Caki2 (cell line): ENCODE results near the gene MCM7. TPM values are rescaled to one million over a fixed set of nuclear protein-coding genes. Genes with fewer than 3 reads are reported as not detected.
"Not testable (repeated sequence)": the region's sequence is repeated elsewhere in the genome, so short reads cannot be mapped to it uniquely, and the experiment has no call there.

Source experiments
- DNase-seq: peaks from one replicate; pipeline ENCODE4 v3.0.0-alpha.2; 2015; ENCODE audit warnings: low read depth
- in situ Hi-C: cut with HindIII; loops from 2 replicates; pipeline ENCODE4 v1.10.0; 2016; ENCODE audit warnings: low sequenced_read_pairs, low pct_unique_long_range_greater_than_20kb, mixed read lengths
- total RNA-seq: library from RNA; depleted of rRNA; stranded (reverse); fragments of >200 nt; shearing (Covaris generic); gene quantifications from 2 replicates; pipeline ENCODE4 v1.2.3, GENCODE V29; 2014; ENCODE audit warnings: low replicate concordance; rRNA removed

The MCM7 gene
- 225 and 243 TPM in 2 replicates for total RNA-seq

DNA sequence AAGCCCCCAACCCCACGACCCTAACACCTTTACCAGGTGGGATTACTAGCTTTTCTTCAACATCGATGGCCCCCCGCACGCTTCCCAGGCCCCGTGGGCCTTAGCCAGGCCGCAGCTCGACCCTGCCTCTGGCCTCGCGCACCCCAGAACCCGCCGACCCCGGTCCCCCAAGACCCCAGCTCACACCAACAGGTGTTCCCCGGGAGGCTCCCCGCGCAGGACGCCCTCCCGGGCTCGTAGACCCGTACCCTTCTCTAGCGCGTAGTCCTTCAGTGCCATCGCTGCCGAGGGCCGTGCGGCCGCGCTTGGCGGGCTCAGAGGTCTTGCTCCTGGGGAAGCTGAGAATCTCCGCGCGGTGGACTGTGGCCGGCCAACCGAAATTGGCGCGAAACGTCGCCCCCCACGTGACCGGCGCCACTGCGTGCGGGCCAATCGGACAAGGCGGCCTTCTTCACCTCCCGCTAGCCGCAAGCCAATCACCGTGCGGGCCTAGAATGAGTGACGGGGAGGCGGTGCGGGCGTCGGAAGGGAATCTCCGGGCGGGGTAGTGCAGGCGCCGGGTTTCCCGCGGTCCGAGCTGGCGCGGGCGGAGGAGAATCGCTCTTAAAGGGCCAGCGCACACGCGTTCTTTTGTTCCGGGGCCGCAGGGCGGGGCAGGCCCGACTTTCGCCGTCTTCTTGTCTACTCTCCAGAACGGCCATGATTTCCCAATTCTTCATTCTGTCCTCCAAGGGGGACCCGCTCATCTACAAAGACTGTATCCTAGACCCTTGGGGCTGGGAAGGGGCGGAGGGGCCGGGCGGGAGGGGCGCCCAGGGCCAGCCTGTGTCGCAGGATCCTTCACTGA, at the start of gene MCM7, which contains the start of gene AP4M1:
Gene MCM7 (minus strand): TSS at position 382 of the 847 bp plus-strand sequence. CDS start 103 bp downstream, at position 279.
Gene AP4M1 (plus strand): TSS at position 628 of the 847 bp plus-strand sequence. CDS start 72 bp downstream, at position 700.
- in situ Hi-C loops: no loop called here
- peak; percentile 99 for DNase-seq

GRCh38 chr7:100148559-100149328, 47.5 kb upstream of the MCM7 start, which contains the start of gene LAMTOR4:
TSS of gene LAMTOR4 (plus strand) at chr7:100148918. CDS start at chr7:100148973, 55 bp downstream.
- in situ Hi-C loops: no loop called here
- peak; percentile 99 for DNase-seq

- in situ Hi-C loops: no loop called here
- no peak for DNase-seq
Measured at GRCh38 chr7:100148225-100148558, 47.0 kb upstream of the MCM7 start.

DNA sequence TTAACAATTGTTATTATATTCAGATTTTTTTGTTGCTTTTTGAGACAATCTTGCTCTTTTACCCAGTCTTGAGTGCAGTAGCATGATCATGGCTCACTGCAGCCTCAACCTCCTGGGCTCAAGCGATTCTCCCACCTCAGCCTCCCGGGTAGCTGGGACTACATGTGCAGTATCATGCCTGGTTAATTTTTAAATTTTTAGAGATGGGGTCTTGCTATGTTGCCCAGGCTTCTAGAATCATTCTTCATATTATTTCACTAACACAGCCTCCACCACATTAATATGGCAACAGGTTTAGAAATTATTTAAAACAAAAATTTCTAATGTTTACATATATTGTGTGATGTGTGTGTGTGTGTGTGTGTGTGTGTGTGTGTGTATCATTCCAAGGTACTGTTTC, 46.1 kb upstream of the MCM7 start:
- in situ Hi-C loops: no loop called here
- no peak for DNase-seq

GRCh38 chr7:100146350-100146749, 45.2 kb upstream of the MCM7 start:
- DNase-seq, in situ Hi-C loops: not testable (repeated sequence)

DNA sequence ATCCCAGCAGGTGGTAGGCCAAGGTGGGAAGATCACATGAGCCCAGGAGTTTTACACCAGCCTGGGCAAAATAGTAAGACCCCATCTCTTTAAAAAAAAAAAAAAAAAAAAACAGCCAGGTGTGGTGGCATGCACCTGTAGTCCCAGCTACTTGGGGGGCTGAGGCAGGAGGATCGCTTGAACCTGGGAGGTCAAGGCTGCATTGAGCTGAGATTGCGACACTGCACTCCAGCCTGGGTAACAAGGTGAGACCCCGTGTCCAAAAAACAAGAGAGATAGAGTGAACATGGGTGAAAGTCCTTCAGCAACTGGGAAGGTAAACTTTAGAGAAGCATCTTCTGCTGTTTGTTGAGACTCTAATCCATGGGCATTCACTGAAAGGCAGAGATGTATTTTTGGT, 41.3 kb upstream of the MCM7 start:
- in situ Hi-C loops: no loop called here
- no peak for DNase-seq

DNA sequence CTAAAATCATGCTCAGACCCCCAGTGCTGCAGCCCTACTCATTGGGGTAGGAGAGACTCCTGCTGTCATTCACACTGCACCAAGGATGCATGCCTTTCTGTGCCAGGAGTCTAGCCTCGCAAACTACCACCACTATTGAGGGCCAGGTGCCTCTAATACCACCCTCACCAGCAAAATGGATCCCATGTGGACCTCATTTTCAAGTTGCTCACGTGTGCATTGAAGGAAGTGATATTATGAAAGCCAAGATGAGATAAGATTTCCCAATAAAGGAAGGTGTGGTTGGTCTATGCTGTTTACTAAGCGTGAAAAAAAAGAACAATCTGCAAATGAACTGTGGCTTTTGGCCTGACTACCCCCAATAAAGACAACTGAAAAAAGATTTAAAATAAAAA, 40.4 kb upstream of the MCM7 start:
- in situ Hi-C loops: no loop called here
- DNase-seq: no peak

DNA sequence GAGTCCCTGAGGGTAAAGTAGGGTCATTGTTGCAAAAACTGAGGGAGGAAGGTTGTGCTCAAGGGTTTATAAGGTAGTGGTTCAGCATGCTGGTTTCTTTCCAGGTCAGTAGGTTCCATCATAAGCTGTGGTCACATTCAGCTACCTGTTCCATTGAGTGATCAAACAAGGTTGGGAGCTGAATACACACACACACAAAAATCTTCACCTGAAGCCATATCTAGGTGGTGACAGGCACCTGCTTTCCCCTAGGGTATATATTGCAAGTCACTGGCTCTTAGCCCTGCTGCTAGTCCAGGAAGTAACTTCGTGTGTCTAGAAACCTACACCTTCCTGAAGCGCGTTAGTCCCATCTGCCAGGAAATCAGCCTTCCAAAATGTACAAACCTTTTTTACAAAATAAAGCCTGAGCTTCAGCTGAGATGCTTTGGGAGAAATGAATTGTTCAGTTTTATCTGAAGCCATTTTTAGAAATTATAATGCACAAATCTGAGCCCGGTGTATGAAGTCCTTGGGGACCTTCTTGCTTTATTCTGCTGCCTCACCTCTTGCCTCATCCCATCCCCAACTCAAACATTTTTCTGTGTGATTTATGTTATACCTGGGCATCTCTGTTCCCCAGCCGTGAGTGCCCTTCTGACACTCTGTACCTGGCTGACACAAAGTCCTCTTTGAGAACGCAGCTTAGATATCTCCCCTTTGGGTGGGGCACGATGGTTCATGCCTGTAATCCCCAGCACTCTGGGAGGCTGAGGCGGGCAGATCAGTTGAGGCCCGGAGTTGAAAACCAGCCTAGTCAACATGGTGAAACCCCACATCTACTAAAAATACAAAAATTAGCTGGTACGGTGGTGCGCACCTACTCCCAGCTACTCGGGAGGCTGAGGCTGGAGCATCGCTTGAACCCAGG, 36.9 kb upstream of the MCM7 start:
- DNase-seq: no peak
- in situ Hi-C loops: no loop called here

DNA sequence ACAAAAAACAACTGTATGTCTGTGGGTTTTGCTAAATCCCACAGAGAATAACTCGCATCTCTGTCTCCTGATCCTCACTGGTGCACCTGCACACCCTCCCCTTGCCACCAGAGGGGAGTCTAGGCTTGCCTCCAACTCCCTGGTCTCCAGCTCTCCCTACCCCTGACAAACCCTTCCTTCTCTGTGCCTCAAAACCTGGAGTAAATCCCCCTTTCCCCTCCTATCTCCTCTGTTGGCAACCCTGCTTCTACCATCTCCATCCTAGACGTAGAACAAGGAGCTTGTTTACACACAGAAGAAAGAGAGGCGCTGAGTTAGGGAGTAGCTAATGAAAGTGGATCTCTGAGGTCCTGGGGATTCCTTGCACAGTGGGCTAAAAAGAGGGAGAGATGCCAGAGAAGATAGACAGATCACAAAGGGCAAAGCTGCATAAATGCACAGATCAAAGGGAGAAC, 31.5 kb upstream of the MCM7 start:
- in situ Hi-C loops: no loop called here
- DNase-seq: peak; percentile 56

- in situ Hi-C loops: no loop called here
- DNase-seq: no peak
Measured at GRCh38 chr7:100132126-100132525, 30.9 kb upstream of the MCM7 start.

GRCh38 chr7:100130608-100131453, 29.6 kb upstream of the MCM7 start:
- peak; percentile 45 for DNase-seq
- in situ Hi-C loops: no loop called here

GRCh38 chr7:100130220-100130607, 29.0 kb upstream of the MCM7 start:
- DNase-seq, in situ Hi-C loops: not testable (repeated sequence)

GRCh38 chr7:100128637-100128963, 27.4 kb upstream of the MCM7 start:
- DNase-seq: no peak
- in situ Hi-C loops: no loop called here

DNA sequence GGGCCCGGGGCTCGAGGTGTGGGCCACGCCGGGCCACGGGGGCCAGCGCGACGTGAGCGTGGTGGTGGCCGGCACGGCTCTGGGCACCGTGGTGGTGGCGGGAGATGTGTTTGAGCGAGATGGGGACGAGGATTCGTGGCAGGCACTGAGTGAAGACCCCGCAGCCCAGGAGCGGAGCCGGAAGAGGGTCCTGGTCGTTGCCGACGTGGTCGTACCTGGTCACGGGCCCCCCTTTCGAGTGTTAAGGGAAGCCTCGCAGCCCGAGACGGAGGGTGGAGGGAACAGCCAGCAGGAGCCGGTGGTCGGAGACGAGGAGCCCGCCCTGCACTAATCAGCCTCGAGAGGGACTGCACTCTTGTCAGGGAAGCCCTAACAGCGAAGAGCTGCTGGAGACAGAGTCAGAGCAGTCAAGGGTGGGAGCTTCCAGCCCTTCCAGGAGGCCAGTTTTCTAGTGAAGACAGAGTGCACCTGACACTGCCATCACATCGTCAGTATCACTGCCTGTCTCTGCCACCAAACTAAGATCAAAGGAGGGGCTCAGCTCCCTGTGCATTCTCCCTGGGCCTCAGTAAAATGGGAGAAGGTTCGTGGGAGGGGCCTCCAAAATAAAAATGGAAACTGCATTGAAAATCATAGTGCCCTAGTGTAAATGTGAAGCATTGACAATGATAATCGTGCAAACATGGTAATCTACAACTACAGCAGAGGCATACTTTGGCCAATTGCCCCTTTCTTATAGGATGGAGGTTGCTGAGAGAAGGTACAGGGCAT, 26.9 kb upstream of the MCM7 start:
- DNase-seq: no peak
- in situ Hi-C loops: no loop called here

DNA sequence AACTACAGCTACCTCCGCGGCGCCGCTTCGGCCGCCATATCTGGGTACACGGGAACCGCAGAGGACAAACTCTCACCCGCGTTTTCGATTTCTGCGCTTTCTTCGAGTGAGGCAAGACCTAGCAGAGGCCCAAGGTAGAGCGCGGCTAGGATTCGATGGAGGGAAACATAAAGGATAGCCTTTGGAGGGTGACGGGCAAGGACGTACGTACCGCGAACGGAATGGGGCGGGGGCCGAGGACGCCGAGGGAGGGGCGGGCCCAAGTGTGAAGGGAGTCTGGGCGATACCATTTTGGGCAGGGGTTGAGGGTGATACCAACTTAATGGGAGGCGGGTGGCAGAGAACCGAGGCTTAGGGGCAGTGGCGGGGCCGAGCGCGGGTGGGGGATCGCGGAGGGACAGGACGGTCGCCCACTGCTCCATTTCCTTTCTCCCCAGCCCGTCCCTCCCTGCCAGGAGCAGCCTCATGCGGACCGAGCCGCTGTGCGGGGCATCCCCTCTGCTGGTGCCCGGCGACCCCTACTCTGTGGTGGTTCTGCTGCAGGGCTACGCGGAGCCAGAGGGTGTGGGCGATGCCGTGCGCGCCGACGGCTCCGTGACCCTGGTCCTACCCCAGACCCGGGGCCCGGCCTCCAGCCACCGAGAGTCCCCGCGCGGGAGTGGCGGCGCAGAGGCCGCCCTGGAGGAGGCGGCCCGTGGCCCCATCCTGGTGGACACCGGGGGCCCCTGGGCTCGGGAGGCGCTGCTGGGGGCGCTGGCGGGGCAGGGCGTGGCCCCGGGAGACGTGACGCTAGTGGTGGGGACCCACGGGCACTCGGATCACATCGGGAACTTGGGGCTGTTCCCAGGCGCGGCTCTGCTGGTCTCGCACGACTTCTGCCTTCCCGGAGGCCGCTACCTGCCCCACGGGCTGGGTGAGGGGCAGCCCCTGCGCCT, 26.0 kb upstream of the MCM7 start, which contains the start of gene MBLAC1:
Gene MBLAC1 (plus strand): TSS at position 37 of the 935 bp plus-strand sequence. CDS start 429 bp downstream, at position 466.
- in situ Hi-C loops: no loop called here
- peak; percentile 81 for DNase-seq
